Right renal pelvis (tissue), 4 donors: ENCODE measurements around the gene AOAH. TPM values are rescaled to one million over a fixed set of nuclear protein-coding genes. Genes with fewer than 3 reads are reported as not detected.
"Not testable (repeated sequence)": the region's sequence is repeated elsewhere in the genome, so short reads cannot be mapped to it uniquely, and the experiment has no call there.

Experiments
- DNase-seq, 4 donors: peaks; one replicate each; pipeline ENCODE4 v3.0.0-alpha.2; 2013; ENCODE audit warnings: low read depth in 4 of 4, low spot score in 3 of 4, missing footprints in 1 of 4
- polyA plus RNA-seq, 4 donors: library from polyadenylated mRNA; unstranded; fragments of 120-200 nt; gene quantifications; one replicate each; pipeline ENCODE4 v1.2.1, GENCODE V29; 2013; ENCODE audit not compliant: insufficient read length in 4 of 4

AOAH gene
- polyA plus RNA-seq, 4 donors = 1.9 to 3.0 (median 2.2) TPM

GRCh38 chr7:36483853-36484252, 240.4 kb downstream of the AOAH start:
- not testable (repeated sequence) for DNase-seq

GRCh38 chr7:36478745-36479144, 245.5 kb downstream of the AOAH start:
- no peak for DNase-seq

DNA sequence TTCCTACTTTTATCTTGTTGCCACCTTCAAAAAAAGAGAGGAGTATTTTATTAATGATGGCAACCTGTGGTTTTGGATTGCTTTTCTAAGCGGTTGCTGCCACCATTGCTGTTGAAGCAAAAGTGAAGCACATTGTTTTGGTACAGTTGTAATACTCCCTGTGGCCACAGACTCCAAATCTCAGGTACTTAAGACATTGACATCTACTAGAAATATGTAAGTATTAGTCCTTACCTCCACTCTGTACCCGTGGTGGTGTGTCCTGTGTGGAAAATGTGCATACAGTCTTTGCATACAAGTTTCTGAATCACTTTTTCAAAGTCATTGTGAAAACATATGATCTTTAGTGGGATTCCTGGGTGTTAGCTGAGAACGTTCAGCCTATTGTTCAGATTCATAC, 248.9 kb downstream of the AOAH start:
- no peak for DNase-seq

GRCh38 chr7:36475011-36475342, 249.3 kb downstream of the AOAH start:
- DNase-seq = no peak

- DNase-seq = no peak
Measured at GRCh38 chr7:36474283-36475010, 249.8 kb downstream of the AOAH start.

DNA sequence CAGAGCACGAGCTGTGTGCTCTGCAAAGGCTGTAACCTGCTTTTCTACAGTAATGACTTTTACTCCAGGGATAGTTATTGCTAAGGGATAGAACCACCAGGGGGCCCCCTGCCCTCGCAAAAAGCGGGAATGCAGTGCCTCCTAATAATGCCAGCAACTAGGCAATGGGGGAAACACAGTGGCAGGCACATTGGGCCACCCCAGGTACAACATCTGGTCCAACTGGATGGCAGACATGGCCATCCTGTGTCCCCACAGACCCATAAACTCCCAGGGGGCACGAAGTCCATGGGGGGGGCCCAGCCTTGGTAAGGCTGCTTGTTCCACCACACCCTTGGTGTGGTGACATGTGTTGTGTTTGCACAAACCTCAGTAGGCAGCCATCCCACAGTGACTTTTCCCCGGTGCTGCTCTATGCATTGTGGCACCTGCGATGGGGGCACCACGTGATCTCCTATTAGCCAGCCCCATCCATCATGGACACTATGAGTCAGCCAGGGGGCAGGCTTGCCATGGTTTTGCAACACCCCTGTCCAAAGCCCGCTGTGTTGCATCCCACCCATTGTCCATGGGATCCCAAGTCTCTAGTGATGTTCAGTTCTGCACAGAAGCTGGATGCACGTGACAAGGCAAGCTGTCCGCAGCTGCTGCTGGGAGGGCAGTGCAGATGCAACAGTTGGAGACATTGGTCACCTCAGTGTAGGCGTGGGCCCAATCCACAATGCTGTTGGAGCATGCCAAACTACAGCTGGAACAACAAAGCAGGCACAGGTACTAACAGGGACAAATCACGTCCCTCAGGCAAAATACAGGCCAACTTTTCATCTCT, 250.6 kb downstream of the AOAH start:
- DNase-seq = peak in 1 of 4 donors; percentile 16

DNA sequence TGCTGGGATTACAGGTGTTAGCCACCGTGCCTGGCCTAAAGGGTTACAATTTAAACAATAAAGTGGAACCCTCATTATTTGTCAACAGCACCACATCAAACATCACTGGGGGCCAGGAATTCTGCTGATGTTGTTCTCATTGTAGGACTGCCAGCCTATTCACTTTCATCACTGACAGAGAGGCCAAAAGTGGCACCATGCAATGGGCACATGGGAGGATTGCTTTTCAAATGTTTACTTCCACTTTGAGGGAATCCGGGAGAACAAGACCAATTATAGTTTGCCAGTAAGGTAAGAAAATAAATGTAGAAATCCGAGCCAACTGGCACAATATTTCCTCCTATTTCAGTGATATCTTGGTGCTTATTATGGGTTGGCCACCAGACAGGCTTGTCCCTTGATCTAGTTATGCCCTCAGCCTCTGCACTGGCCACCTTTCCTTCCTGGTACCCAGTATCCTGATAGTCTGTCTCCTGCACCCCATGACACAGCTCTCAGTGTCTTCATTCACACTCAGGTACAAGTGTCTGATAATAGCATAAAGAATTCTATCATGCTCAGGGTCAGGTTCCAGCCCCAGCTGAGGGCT, 252.1 kb downstream of the AOAH start:
- no peak for DNase-seq

- DNase-seq = no peak
Measured at GRCh38 chr7:36469236-36469635, 255.1 kb downstream of the AOAH start.

DNA sequence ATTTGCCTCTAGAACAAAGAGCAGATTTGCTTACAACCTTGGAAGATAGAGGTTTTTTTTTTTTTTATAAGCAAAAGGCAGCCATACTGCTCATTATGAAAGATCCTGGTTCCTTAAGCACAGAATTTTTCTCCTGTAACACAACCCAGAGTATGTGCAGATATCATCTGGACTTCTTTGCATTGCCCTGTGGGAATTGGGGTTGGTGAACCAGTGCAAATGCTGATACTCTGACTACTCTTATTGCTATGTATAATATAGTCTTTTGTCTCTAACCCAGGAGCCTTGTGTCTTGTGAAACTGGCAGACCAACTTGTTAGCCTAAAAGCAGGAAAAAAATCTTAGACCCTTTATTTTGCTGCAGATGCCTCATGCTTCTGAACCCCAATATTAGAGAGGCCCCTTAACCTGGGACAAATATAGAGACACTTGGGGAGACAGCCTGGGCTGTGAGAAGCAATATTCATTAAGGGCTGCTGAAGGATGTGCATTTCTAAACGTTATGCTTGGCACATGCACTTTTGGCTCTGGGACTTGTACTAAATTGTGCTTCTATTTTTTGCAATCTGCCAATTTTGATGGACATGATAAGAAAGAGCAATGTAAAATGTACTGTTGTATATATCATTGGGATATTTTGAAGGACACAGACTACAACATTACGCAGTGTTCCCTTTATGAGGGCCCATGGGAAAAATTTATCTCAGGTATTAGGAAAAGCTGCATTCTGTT, 255.8 kb downstream of the AOAH start:
- DNase-seq = no peak

GRCh38 chr7:36466001-36466400, 258.3 kb downstream of the AOAH start:
- DNase-seq = not testable (repeated sequence)

GRCh38 chr7:36464271-36464670, 260.0 kb downstream of the AOAH start:
- no peak for DNase-seq
